Glomerular visceral epithelial cell (primary cell): ENCODE data around the gene HEPACAM.

Experiments used
- DNase-seq: peaks from one replicate; pipeline ENCODE4 v3.0.0-alpha.2; 2016; ENCODE audit errors: extremely low spot score

The HEPACAM gene

DNA sequence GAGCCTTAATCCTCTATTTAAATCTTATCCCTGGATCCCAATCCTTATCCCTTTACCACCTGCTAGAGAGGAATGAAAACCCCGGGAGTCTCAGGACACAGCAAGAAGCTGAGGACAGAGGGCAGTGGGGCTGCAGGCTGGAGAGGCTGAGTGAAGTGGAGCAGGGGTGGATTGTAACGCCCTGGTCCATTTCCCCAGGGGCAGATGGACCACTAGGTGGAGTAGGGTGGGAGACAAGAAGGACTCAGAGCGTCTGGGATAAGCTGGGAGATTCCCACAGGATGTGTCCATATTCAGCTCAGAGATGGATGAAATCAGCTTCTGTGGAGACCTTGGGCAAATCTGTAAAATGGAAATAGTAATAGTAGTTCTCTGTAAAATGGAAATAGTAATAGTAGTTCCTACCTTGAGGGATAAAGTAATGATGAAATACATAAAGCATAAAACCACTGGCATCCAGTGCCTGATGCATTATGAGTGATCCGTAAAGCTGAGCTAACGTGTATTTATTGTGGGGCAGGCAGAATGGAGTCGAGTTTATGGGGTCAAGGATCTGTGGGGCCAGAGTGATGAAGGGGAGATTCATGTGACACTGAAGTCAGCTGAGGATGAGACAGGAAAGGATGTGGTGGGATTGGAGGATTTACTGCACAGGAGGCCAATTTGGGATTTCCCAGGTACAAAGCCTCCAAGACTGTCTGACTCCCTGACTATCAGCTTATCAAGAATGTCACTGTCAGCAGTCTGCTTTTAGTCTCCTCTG, 36.3 kb downstream of the HEPACAM start:
- DNase-seq, result no peak

DNA sequence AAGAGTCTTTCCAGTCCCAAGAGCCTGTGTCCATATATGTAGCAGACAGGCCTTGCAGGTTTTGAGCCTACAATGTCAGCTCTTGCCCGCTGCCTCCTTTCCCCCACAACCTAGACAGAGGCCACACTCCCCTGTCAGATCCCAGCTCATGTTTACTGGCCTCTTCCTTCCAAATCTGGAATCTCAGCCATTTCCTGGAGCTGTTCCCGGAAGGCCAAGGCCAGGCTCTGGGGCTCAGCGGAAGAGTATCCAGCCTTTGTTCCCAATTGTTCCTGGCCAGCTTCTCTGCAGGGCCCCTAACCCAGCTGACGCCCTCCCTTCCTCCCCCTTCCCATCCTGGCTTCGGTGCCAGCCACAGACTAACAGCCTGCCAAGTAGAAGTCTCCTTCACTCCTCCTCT, 37.1 kb downstream of the HEPACAM start:
- DNase-seq, result no peak

DNA sequence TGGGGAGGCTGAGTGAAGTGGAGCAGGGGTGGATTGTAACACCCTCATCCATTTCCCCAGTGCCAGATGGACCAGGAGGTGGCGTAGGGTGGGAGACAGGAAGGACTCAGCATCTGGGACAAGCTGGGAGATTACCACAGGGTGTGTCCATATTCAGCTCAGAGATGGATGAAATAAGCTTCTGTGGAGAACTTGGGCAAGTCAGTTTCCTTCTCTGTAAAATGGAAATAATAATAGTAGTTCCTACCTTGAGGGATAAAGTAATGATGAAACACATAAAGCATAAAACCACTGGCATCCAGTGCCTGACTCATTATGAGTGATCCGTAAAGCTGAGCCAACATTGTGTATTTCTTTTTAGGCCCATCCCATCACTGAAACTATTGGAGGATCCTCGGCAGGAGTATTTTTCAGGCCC, 37.6 kb downstream of the HEPACAM start:
- DNase-seq, result peak; percentile 77

DNA sequence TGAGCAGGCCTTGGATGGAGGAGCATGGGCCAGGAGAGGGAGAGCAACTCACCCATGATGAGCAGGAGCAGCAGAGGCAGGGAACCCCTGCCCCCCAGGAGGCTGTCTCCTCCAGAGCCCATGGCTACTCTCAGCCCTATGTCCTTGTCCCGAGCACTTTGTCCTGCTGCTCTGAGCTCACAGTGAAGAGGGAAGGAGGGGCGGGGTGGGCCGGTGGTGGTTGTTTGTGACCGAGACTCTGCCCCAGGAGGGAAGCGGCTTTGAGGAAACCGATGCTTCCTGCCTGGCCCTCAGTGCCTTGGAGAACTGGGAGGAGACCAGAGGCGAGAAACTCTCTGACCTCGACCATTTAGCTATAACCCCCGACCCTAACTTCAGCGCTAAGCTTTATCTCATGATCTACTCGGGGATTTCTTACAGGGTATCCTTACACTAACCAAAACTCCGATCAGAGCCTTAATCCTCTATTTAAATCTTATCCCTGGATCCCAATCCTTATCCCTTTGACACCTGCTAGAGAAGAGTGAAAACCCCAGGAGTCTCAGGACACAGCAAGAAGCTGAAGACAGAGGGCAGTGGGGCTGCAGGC, 38.1 kb downstream of the HEPACAM start, which contains the start of gene ROBO4:
Gene ROBO4 (minus strand): TSS at position 192 of the 589 bp plus-strand sequence. CDS start 70 bp downstream, at position 122.
- DNase-seq, result no peak

DNA sequence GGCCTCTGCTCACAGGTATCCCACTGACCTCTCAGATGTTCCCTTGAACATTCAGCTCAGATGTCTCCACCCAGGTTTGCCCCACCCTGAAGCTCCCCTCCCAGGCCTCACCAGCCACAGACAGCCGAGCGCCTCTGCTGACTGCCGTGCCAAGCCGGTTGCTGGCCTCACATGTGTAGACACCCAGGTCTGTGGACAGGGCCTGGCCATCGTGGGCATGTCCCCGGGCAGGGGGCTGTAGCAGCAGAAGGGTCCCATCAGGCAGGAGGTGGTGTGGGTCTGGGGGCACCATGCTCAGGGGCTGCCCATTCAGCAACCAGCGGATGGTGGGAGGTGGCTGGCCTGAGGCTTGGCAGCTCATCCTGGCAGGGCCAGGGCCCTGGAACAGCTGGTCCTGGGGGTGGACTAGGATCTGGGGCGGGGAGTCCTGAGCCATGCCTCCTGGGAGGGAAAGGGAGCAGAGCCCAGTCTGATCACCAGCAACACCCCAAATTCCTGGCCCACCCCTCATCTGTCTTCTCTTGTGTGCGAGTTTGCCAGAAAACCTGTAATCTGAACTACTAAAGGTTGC, 38.9 kb downstream of the HEPACAM start:
- no peak for DNase-seq

DNA sequence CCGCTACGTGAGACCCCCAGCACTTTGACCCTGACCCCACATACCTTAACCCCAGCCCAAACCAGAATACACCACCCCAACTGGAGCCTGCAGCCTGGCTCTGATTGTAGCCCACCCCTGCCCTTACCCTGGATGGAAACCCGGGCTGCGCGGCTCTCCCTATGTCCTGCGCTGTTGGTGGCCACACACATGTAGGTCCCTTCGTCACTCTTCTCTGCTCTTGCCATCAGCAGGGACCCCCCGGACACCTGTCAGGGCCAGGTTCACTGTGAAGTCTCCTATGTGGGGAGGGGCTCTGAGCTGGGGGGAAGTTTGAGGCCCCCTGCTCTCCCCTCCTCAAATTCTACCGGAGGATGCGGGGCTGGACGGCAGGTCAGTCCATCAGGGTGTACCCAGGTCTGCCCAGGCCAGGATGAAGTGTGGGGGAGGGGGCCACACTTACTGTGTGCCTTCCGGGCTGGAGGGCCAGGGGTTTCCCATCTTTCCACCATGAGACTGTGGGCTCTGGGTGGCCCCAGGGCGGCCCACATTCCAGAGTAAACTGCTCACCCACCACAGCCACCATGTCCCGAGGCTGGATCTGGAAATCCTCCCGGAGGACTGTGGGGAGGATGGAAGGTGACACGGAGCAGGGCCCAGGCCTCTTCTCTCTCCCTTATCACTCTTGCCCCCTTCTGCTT, 39.6 kb downstream of the HEPACAM start:
- peak; percentile 53 for DNase-seq

DNA sequence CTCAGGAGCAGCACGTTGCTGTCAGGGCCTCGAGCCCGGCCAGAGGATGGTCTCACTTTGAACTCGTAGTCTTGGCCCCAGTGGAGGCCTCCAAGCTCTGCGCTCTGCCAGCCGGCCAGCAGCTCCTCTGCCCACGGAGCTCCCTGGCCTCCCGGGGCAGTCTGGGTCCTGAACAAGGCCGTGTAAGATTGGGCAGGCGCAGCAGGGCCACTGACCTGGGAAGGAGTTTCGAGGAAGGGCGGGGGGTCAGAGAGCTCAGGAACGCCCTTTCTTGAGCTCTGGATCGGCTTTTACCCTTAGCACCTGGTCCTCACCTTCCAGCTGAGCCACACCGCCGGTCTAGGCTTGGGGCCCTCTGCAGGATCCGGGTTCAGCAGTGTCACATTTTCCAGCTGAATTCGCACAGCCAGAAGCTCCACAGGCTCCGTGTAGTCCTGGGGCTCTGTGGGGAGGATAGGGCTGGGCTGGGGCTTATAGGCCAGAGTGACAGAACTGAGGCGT, 40.3 kb downstream of the HEPACAM start:
- DNase-seq, result no peak

DNA sequence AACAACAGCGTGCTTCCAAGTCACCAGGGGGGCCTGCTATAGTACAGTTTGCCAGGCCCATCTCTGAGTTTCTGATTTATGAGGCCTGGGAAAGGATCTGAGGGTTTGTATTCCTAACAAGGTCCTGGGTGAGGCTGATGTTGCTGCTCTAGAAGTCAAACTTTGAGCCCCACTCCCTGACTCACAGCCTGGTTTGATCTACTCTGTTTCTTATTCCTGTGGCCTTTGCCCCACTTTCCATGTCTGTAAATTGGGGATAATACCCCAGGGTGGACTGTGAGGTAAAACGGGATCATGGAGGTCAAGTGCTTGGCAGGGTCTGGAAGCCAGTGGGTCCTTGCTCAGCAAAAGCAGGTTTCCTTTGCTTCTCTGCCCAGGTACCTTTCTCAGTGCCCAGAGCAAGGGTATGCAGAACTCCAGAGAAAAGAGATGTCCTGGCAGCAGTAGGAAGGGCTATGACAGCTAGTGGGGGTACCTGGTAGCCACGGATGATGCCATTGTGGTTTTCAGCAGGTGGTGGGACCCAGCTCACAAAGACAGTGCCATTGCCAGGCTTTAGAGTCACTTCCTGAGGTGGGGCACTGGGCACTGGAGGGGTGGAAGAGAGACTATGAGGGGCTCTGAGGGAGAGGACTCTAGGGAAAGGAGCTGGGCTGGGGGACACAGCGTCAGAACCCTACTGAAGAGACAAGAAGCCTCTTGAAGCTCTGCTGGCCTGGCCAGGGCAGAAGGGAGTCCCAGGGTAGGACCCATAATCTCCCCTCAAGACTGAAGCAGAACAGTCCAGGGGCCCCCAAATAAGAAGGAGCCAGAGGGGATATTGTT, 41.0 kb downstream of the HEPACAM start:
- DNase-seq, result no peak

DNA sequence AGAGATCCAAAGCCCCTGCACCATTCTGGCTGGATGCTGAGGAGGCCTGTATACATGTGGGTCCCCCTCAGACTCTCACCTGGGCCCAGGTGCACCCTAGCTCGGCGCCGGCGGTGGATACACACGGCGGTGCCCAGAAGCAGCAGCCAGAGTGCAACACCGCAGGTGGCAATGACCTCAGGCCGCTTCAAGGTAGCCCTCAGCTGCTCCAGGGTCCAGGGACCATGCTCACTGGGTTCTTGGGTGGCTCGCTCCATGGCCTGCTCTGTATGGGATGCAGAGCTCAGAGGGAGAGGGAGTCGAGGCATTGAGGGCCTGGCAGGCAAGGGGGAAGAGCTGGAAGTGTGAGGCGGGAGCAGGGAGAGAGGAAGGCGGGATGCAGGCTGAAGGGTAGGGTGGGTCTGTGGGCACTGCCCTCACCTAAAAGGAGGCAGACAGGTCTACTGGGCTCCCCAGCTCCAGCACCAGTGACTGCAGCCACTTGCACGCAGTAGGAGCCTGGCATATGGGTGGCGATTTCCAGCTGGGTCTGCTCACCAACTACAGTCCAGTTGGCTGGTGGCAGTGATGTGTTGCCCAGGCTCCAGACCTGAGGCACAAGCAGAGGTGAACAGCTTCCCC, 42.0 kb downstream of the HEPACAM start:
- DNase-seq, result no peak

DNA sequence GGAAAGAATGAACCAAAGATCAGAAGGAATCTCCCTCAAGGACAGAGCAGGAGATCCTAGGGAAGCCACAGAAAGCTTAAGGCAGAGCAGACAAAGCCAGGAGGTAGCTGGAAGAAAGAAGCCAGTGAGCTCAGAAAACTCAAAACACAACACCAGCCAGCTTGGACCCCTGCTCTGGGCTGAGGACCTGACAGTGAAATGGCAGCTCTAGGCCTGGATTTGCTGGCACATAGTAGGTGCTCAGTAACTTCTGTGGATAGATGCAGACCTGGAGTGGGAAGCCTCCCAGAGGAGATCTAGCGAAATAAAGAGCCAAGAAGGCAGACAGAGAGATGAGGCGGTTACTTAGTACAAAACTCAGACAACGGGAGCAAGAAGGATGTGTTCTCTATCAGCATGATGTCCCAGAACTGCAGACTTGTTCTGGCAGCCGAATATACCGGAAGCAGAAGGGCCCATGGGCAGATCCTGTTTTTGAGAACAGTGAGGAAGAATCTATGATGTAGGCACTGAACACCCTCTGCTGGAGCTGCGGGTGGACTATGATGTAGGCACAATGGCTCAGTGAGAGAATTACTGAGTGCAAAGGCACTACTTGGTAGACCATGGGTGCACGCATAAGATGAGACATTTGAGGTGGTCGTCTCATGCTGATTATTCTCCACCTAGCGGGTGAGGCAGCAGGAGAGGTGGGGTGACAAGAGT, 42.9 kb downstream of the HEPACAM start:
- DNase-seq, result no peak

DNA sequence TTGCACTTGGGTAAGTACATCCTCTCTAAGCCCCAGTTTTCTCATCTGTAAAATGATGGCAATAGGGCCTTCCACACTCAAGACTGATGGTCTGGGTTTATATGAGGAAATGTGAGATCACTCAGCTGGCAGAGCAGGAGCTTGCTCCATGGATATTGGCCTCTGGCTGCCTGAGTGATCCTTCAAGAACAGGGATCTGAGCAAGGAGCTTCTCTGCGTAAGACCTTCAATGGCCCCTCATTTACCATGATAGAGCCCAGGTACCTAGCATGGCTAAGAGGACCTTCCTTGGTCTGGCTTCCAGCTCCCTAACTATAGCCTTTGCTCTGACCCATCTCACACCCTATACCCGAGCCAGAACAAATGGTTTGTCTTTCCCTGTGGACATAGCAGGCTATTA, 43.7 kb downstream of the HEPACAM start:
- no peak for DNase-seq

DNA sequence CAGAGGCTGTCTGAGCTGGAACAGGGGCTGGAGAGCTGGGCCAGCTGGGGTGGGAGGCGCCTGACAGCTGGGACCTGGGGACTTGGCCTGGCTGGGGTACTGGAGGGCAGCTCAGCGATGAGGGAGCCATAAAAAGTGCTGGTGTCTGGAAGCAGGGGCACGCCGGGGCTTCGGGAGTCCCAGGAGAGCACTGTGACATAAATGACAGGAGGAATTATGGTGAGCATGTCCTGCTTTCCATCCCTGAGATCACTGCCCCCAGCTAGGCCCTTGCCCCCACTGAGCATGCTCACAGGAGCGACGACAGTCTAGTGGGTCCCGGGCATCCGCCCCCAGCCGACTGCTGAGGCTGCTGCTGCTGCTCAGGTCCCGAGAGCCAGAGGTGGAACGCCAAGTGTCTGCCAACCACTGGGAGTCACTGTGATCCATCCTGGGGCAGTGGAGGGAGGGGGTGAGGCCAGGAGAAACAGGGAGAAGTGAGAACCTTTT, 44.4 kb downstream of the HEPACAM start:
- no peak for DNase-seq

DNA sequence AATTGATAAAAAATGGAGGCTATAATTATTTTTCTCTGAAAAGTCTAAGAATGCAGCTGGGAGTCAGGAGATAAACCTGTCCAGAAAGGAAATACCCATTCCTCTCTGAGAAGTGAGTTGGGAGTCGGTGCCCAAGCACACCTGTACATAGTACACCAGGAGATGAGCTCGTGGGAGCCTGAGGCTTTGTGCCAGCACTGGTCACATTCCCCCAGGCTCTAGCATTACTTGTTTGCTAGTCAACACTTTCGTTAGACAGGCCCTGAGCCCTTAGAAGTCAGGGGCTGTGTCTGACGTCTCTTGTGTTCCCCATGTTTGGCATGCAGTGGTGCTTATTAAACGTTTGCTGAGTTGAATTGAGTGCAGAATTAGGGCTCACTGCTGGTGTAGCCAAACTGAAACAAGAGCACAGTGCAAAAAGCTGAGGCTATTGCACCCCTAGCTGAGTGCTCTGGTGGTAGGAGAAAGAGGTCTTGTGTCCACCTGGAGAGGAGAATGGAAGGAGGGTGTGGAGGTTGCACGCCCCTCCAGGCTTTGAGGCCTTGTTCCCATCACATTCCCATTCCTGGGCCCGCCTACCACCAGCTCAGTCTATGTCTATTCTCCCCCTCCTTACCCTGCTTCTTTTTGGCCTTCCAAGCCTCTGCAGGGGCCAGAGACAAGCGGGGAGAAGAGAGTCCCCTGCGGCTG, 45.0 kb downstream of the HEPACAM start:
- DNase-seq, result no peak

DNA sequence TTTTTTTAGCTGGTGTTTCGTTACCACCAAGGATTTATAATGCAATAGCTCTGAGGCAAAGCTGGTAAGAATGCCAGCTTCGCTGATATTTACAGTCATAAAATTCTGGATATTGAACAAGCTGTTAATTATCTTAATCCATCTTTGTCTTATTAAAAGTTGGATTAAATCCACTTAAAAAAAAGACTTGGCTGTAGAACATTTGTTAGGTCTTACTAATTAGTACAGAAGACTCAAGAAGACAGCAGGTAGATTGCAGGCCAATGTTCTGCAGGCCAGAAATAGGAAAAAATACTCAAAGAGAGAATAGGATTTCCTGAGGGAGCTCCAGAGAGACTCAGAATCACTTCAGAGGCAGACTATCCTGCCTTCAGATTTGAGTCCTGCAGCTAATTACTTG, 45.7 kb downstream of the HEPACAM start:
- no peak for DNase-seq

DNA sequence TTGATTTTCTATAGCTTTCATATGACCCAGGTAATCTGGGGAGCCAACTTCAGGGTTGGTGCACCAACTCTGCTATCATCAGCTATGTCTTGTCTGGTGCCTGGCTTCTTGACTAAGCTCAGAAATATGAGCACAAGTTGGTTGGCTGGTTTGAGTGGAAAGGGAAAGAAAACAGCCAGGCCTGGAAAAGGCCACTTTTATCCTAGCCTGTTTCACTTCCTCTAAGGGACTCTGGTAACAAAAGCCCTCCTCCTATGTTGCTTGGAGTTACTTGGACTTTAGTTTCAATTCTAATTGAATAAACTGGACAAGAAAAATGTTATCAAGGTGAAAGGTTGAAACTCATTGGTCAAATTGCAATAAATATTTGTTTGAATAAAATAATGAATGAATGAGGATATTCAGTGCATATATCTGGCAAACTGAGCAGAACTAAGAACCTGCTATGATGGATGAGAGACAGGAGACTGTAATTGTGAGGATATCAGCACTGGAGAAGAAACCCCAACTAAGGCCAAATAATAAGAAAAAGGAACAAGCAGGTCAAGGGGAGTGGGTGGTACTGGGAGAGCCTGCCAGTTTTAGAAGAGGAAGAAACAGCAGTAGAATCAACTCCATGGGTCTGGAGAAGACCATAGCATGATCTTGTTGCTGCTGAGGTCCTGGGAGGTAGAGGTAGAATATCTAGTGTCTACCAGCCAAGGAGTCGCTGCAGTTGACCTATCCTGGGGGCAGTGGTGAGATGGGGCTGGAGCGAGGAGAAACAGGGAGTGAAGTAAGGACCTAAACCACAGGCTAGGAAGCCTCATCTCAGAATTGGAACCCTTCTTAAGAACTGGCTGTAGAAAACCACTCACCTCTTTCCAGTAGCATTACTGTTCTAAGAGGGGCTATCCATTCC, 46.4 kb downstream of the HEPACAM start:
- DNase-seq, result no peak

DNA sequence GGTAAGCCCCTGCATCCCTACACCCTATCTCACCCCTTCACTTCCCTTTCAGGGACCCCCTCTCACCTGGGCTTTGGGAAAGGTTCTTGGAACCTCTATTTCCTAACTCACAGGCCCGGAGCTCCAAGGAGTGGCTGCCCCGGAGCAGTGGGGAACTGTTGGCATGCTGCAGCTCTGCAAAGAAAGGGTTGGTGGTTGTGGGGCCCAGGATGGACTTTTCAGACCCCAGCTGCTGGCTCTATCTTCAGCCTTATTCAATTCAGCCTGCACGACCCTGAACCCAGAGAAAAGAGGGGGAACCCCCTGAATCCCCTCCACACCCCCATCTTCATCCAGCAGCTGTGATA, 48.2 kb downstream of the HEPACAM start:
- DNase-seq, result no peak

DNA sequence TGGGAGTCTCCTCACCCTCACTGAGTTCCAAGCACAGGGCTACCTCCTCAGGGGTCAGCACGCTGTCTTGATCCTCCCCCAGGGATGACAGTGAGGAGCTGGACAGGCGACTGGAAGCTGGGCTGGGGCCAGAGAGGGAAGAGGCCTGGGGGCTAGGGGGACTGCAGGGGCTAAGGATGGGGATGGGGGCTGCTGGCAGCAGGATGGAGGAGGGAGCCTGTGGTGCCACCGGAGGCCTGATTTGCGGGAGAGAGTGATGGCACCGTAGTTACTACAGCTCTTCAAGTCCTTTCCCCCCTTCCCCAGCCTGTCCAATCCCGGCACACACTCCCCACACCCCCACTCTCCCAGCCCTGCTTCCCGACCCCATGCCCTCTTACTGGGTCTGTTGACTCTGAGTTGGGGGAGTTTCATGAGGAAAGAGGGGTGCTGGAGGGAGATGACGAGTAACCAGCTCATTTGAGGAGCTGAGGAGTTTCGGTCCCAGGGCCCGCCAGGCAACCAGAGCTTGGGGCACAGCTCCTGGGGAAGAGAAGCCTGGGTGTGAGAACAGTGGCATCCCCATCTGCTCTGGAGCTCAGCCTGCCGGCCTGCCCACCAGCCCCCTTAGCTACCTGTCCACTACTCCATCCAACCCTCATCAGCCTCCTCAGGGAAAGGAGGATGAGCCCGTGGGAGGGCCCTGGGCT, 48.7 kb downstream of the HEPACAM start:
- no peak for DNase-seq

DNA sequence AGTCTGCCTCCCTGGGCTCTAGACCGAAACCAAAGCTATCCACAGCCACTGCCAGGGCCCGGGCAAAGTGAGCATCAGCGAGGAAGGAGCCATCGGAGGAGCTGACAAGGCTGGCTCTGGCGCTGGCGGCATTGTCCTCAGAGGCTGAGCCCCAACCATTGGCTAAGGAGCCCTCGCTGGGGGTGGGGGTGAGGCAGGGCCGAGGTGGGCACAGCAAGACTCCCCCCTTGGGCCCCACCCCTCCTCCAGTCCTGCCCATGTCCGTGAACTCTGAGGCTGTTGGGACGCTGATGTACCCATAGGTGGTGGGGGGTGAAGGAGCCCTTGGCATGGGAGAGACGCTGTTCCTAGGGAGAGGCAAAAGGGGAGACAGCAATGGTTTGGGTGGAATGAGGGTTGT, 49.4 kb downstream of the HEPACAM start:
- DNase-seq, result no peak
